Measurements from ENCODE around the gene FAM181A.

DNA sequence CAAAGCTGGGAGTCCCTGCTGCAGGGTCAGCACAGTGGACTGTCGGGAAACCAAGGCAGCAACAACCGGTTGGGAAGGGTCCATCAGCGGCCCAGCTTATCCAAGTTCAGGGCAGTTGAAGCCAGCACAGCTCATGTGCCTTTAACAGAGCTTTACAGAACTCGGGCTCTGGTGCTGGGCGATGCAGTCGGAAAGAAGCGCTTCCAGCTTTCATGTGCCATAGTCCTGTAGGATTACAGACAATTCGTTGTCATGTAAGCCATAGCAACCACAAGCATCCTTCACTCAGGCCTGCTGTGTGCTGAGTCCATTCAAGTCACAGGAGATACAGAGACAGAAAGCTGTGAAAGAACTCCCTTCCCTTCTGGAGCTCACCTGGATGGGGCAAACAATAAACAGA lies 3.5 kb upstream of the FAM181A start:
- TF ChIP-seq CTCF (IDR thresholded peaks at IDR 0.05) = no peak
- TF ChIP-seq POLR2A (IDR thresholded peaks at IDR 0.05) = no peak

All from lower leg skin (tissue), 3 donors.